ACC112 (cell line): ENCODE measurements around the gene OR6C6.
"Not testable (repeated sequence)": the region's sequence is repeated elsewhere in the genome, so short reads cannot be mapped to it uniquely, and the experiment has no call there.

Experiments
- H2AFZ ChIP-seq: fragments of 200-600 bp; sonication (generic); one replicate; pipeline ENCODE4 v1.6.0; 2017; ENCODE audit warnings: antibody characterized with exemption, low read length; ENCODE audit not compliant: unreplicated experiment
- H3K27ac ChIP-seq: fragments of 200-600 bp; sonication (generic); 2 replicates; pipeline ENCODE4 v1.5.1; 2014; ENCODE audit warnings: low read depth, mild to moderate bottlenecking, antibody characterized with exemption, low read length, moderate library complexity
- H3K27me3 ChIP-seq: fragments of 200-600 bp; sonication (generic); 2 replicates; pipeline ENCODE4 v1.6.1; 2014; ENCODE audit warnings: mild to moderate bottlenecking, antibody characterized with exemption, low read length, moderate library complexity, mixed read lengths; ENCODE audit not compliant: insufficient read depth
- H3K36me3 ChIP-seq: fragments of 200-600 bp; sonication (generic); 2 replicates; pipeline ENCODE4 v1.6.1; 2016; ENCODE audit warnings: mild to moderate bottlenecking, antibody characterized with exemption, low read length, moderate library complexity, mixed read lengths; ENCODE audit not compliant: insufficient read depth
- H3K4me1 ChIP-seq: fragments of 200-600 bp; sonication (generic); one replicate; pipeline ENCODE4 v1.6.1; 2016; ENCODE audit warnings: low read length, mixed read lengths; ENCODE audit not compliant: insufficient read depth, unreplicated experiment, control insufficient read depth
- H3K4me3 ChIP-seq: fragments of 200-600 bp; sonication (generic); 2 replicates; pipeline ENCODE4 v1.5.1; 2014; ENCODE audit warnings: mild to moderate bottlenecking, low read depth, low read length
- H3K79me2 ChIP-seq: fragments of 200-600 bp; sonication (generic); one replicate; pipeline ENCODE4 v1.6.0; 2016; ENCODE audit warnings: low read length; ENCODE audit not compliant: control insufficient read depth, unreplicated experiment, insufficient read depth

The OR6C6 gene

DNA sequence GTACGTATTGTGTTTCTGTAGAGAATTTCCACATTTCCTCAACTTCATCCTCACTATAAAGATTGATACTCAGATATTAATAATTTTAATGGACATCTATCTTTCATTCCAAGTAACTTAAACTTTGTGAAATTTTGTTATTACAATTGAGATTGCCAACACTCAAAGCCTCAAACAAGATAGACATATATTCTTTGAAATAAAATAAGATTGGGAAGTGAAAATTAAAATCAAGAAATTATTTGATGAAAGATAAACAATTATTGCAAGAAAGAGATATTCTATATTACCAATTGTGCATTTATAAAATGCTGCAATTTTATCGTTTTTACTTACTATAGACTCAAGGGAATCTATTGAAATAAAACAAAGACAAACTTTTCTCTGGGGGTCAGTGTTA is at the start of gene OR6C6:
OR6C6 (minus strand) TSS at position 101 of the 400 bp plus-strand sequence. CDS start 1,337 bp downstream, outside the sequence.
- Histone ChIP-seq H3K27ac (no peak within 1 kb of the TSS), H3K36me3 (no peaks in the 10 kb centered on the region), H3K79me2 (no peaks in the 10 kb centered on the region), H3K4me3 (no peak within 1 kb of the TSS), H3K4me1 (no peaks in the 10 kb centered on the region), H2AFZ (no peak within 1 kb of the TSS), H3K27me3 (no peaks in the 10 kb centered on the region)

DNA sequence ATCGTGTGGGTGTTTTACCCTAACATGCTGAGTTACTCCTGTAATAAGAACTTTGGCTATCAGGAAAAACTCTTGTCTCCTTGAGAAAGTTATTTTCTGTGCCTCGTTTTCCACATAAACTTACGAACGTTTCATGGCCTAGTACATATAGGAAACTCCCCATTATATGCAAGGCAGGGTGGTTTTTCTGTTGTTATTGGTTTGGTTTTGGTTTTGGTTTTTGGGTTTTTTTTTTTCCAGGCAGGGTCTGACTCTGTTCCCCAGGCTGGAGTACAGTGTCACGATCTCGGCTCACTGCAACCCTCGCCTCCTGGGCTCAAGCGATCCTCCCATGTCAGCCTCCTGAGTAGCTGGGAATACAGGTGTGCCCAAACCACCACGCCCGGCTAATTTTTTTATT is 39.6 kb upstream of the OR6C6 start:
- no peaks in the 10 kb centered on the region for H3K4me1 ChIP-seq
- H3K79me2 ChIP-seq, result no peaks in the 10 kb centered on the region
- H3K27me3 ChIP-seq, result no peaks in the 10 kb centered on the region

DNA sequence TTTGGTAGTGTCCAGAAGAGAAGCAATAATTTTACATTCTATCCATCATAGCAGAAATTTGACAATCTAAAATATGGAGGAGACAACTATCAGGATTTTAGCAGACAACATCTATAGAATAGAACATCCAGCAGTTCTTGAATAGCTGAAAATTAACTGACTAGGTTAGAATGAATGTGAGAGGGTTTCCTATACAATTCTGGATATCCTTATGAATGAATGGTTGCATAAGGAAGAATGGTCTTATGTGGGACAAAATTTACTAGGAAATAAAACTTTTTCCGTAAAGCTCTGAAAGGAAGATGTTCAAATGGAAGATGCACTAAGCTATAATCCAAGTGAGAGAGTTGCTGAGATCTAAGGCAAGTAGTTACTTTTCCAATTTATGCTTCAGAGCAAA is 34.1 kb upstream of the OR6C6 start, which contains the start of gene OR6C3:
OR6C3 (plus strand) TSS at position 301 of the 400 bp plus-strand sequence. CDS start 955 bp downstream, outside the sequence.
- Histone ChIP-seq H3K4me1 (no peaks in the 10 kb centered on the region), H3K27ac (no peak within 1 kb of the TSS), H2AFZ (no peak within 1 kb of the TSS), H3K27me3 (no peaks in the 10 kb centered on the region), H3K79me2 (no peaks in the 10 kb centered on the region), H3K36me3 (no peaks in the 10 kb centered on the region), H3K4me3 (no peak within 1 kb of the TSS)

More for the DNA sequence above, 39.6 kb upstream of the OR6C6 start:
- Histone ChIP-seq H2AFZ (no peak overlapping the region), H3K27ac (no peak overlapping the region), H3K36me3 (no peaks in the 10 kb centered on the region), H3K4me3 (no peak overlapping the region)

DNA sequence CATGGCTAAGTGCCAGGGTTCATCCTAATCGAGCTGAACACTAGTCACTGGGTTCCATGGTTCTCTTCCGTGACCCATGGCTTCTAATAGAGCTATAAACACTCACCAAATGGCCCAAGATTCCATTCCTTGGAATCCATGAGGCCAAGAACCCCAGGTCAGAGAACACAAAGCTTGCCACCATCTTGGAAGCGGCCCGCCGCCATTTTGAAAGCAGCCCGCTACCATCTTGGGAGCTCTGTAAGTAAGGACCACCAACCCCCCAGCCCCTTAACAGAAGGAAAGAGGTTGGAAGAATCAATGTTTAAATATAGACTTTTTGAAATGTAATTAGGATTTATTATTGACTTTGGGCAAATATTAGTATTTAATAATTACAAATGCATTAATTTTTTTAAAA is 29.4 kb upstream of the OR6C6 start:
- not testable (repeated sequence) for H3K4me3 ChIP-seq, H3K27ac ChIP-seq, H2AFZ ChIP-seq, H3K79me2 ChIP-seq, H3K36me3 ChIP-seq, H3K4me1 ChIP-seq, H3K27me3 ChIP-seq

DNA sequence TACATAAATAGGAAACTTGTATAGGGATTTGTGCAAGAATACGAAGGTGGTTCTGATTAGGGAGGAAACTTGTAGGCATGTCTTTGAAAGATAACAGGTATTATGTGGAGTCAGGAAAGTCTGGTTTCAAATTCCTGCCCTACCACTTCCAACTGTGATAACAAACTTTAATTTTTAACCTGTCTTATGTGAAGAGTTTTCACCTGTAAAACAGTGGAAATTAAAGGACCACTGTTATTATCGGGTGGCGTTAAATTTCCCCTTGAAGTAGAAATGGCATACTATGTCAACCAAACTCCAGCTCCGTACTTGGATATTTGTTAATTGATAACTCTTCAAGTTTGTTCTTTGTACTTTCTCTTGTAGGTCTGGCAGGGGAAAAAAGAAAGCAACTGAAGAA is 23.8 kb upstream of the OR6C6 start:
- H3K27ac ChIP-seq, result no peak overlapping the region
- no peaks in the 10 kb centered on the region for H3K36me3 ChIP-seq
- H3K4me1 ChIP-seq, result no peaks in the 10 kb centered on the region
- H3K79me2 ChIP-seq, result no peaks in the 10 kb centered on the region
- H3K4me3 ChIP-seq, result no peak overlapping the region
- H3K27me3 ChIP-seq, result no peaks in the 10 kb centered on the region
- H2AFZ ChIP-seq, result no peak overlapping the region

DNA sequence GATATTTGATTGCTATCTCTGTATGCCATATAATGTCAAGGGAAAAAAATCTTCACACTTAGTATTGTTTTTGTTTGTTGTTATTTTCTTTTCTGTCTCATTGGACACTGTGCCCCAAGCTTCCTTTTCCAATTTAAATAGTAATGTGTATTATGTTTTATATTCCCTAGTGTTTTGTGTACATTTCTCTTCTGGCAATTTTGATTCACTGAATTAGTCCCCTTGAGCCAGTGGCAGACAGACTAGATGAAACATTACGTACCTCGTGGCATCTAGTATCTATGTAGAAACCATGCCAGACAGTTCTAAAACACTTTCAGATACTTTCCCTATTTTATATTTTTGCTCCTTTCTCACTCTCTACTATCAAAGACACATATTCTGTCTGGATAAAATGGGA is 17.7 kb upstream of the OR6C6 start, which contains the start of gene OR6C1:
OR6C1 (plus strand) TSS at position 301 of the 400 bp plus-strand sequence. CDS start 6,257 bp downstream, outside the sequence.
- Histone ChIP-seq H2AFZ (no peak within 1 kb of the TSS), H3K4me1 (no peaks in the 10 kb centered on the region), H3K79me2 (no peaks in the 10 kb centered on the region), H3K4me3 (no peak within 1 kb of the TSS), H3K36me3 (no peaks in the 10 kb centered on the region), H3K27me3 (no peaks in the 10 kb centered on the region), H3K27ac (no peak within 1 kb of the TSS)

DNA sequence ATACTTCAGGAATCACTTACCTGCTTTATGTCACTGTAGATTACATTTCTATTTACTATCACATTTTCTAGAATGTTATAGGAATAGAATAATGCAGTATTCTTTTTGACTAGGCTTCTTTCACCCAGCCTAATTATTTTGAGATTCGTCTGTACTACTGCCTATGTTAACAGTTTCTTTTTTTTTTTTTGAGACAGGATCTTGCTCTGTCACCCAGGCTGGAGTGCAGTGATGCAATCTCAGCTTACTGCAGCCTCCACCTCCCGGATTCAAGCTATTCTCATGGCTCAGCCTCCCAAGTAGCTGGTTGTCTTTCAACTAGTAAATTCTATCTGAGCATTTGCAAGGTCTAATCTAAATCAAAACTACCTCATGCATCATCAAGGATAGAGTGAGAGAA is 6.4 kb downstream of the OR6C6 start:
- Histone ChIP-seq H3K27me3 (no peaks in the 10 kb centered on the region), H3K4me3 (no peak overlapping the region), H3K4me1 (no peaks in the 10 kb centered on the region), H3K36me3 (no peaks in the 10 kb centered on the region), H3K27ac (no peak overlapping the region), H2AFZ (no peak overlapping the region), H3K79me2 (no peaks in the 10 kb centered on the region)

DNA sequence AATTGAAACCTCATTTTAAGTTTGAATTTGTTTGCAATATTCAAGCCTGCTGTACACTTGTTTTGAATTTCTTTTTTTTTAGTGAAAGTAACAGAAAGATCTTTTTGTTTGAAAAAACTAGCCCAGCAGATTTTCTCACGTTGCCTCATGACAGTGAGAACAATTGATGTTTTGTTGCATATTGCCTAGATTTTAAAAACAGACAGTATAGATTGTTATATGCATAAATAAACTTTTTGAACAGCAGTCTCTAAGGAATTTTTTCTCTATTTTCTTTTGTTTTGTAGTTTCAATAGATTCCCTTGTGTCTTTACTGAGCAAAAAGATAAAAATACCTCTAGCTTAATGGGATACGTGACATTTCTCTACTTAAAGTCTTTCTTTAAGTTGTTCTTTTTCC is 15.4 kb downstream of the OR6C6 start:
- no peaks in the 10 kb centered on the region for H3K27me3 ChIP-seq
- no peaks in the 10 kb centered on the region for H3K4me1 ChIP-seq
- H3K27ac ChIP-seq, result no peak overlapping the region
- H3K79me2 ChIP-seq, result no peaks in the 10 kb centered on the region
- H2AFZ ChIP-seq, result no peak overlapping the region
- no peak overlapping the region for H3K4me3 ChIP-seq
- H3K36me3 ChIP-seq, result no peaks in the 10 kb centered on the region

DNA sequence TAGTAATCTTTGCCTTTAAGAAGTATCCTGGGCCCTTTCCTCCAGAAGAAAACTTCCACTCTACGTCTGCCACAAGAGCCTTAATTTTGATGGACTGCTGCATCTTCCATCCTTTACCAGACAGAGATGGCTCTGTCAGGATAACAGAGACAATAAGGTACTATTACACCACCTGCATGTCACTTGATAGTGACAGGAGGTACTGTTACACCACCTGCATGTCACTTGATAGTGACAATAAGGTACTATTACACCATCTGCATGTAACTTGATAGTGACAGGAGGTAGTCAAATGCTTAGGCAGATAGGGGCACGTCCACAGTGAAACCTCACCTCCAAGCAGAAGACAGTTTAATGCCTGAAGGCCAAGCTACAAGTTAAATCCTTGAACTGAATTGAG is 38.1 kb downstream of the OR6C6 start:
- no peak overlapping the region for H2AFZ ChIP-seq
- no peaks in the 10 kb centered on the region for H3K36me3 ChIP-seq
- no peaks in the 10 kb centered on the region for H3K79me2 ChIP-seq
- H3K4me3 ChIP-seq, result no peak overlapping the region
- H3K27ac ChIP-seq, result no peak overlapping the region
- H3K27me3 ChIP-seq, result no peaks in the 10 kb centered on the region; the same call in 1 of the 2 replicates
- no peaks in the 10 kb centered on the region for H3K4me1 ChIP-seq

DNA sequence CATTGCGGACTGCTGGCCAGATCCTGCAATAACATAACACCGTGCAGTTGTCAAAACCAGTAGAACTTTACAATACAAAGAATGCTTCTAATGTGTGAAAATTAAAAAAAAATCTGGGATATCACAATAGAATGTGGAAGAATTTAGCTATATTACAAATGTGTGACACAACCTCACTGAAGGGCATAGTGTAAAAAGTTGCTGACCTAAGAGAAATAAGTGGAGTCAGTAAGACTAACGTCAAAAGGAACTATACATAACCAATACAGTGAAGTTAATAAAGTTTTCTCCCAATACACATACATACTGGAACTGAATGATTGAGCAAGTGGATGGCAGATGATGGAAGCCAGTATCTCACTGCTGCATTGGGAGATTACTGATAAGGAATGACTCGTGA is 39.5 kb downstream of the OR6C6 start:
- H3K36me3 ChIP-seq, result no peaks in the 10 kb centered on the region
- H3K27ac ChIP-seq, result no peak overlapping the region
- no peak overlapping the region for H3K4me3 ChIP-seq
- H3K79me2 ChIP-seq, result no peaks in the 10 kb centered on the region
- H2AFZ ChIP-seq, result no peak overlapping the region
- no peaks in the 10 kb centered on the region for H3K4me1 ChIP-seq
- no peaks in the 10 kb centered on the region for H3K27me3 ChIP-seq

DNA sequence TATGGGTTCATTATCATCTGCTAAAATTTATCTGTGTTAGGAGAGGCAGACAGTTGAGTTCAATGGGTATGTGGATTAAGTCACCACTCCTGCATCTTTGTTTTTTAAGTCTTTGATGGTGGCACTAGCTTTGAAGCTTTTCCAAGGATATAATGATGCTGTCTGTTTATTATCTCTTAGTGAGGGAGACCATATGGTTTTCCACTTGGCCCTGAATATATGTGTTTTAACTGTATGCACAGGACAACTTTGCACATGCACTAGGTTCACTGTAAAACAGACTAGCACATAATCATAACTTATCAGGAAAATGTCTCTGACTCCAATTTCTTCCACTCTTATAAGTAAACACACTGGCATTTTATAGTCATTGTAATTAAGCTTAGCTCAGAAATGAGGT is 43.1 kb downstream of the OR6C6 start:
- H2AFZ ChIP-seq, result no peak overlapping the region
- no peaks in the 10 kb centered on the region for H3K4me1 ChIP-seq
- no peaks in the 10 kb centered on the region for H3K36me3 ChIP-seq
- no peak overlapping the region for H3K27ac ChIP-seq
- no peak overlapping the region for H3K4me3 ChIP-seq
- H3K27me3 ChIP-seq, result no peaks in the 10 kb centered on the region
- H3K79me2 ChIP-seq, result no peaks in the 10 kb centered on the region
